D721Med (cell line): ENCODE results near the gene HIC1.

Experiments
- DNase-seq: peaks from one replicate; pipeline ENCODE4 v3.0.0; 2011; ENCODE audit warnings: low spot score; ENCODE audit not compliant: insufficient read length
- FAIRE-seq: peaks from 2 replicates; lab custom pipeline; 2011; peaks lifted over from hg19 to GRCh38; lab: Jason Lieb, UNC
- TF ChIP-seq, protein P1 (sequence below): IDR thresholded peaks from 2 replicates; pipeline ENCODE4 v1.5.1; 2012; ENCODE audit warnings: mild to moderate bottlenecking, control low read depth; ENCODE audit not compliant: insufficient read depth; ENCODE audit errors: missing control alignments

Gene HIC1

GRCh38 chr17:2034157-2034556 lies 20.7 kb upstream of the HIC1 start:
- no peak for DNase-seq
- TF ChIP-seq, protein P1, sequence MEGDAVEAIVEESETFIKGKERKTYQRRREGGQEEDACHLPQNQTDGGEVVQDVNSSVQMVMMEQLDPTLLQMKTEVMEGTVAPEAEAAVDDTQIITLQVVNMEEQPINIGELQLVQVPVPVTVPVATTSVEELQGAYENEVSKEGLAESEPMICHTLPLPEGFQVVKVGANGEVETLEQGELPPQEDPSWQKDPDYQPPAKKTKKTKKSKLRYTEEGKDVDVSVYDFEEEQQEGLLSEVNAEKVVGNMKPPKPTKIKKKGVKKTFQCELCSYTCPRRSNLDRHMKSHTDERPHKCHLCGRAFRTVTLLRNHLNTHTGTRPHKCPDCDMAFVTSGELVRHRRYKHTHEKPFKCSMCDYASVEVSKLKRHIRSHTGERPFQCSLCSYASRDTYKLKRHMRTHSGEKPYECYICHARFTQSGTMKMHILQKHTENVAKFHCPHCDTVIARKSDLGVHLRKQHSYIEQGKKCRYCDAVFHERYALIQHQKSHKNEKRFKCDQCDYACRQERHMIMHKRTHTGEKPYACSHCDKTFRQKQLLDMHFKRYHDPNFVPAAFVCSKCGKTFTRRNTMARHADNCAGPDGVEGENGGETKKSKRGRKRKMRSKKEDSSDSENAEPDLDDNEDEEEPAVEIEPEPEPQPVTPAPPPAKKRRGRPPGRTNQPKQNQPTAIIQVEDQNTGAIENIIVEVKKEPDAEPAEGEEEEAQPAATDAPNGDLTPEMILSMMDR, result no peak
- FAIRE-seq, result no peak

DNA sequence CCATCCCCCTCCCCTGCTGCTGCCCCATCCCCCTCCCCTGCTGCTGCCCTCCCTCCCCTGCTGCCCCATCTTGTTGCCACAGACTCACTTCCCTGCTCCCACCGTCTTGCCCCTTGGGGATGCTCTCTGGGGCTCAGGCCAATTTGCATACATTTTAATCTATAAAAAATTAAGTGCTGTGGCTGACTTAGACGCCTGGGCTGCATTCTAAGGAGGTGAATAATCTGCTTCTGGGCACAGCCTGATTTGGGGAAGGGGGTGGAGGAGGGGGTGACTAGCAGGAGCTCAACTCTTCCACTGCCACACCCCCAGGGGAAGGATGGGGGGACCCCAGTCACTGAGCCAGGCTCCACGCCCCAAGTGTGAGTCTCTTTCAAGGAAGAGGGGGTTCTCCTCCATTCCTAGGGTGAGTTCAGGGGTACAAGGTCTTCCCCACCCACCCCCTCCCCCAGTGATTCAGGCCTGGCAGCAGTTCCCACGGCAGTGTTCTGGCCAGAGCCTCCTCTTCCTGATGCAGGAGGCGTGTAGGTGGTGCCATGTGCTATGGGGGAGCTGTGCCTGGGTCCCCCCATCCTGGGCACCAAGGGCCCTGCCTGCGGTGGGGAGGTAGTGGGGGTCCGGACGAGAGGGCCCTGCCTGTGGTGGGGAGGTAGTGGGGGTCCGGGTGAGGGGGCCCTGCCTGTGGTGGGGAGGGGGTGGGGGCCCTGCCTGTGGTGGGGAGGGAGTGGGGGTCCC lies 19.9 kb upstream of the HIC1 start:
- TF ChIP-seq, protein P1, result no peak
- FAIRE-seq, result no peak
- no peak for DNase-seq

DNA sequence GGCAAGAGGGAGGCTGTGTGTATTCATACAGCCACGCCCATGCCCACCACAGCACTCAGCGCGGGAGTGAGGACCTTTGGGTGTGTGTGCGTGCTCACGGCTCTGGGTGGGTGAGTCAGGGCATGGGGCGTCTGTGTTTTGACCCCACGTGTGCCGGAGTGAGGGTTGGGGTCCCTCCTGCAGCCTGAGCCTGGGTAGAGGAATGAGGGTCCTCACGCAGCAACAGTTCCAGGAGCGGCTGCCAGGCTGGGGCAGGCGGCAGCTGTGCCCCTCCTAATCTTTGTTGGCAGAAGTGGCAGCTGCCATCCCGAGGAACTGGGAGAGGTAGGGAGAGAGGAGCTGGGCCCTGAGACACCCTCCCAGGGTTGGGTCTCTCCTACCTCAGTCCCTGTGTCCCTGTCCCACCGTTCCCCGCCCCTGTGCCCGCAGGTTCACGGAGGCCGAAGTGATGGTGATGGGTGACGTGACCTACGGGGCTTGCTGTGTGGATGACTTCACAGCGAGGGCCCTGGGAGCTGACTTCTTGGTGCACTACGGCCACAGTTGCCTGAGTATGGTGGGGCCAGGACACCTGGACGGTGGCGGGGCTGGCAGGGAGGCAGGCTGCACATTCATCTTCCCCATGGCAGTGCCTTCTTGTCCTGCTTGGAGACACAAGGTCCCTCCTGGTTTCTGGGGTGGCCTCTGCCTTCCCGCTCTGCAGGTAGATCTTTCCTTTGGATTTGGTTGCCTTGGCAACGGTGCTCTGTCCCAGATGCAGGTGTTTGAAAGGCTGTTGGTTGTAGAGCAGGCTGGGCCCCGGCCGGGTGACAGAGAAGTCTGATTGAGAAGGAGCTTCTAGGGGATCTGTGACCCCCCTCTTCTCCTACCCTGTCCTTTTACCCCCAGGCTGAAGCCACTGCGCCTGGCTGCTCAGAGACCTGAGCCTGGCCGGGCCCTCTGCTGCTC lies 19.1 kb upstream of the HIC1 start:
- TF ChIP-seq, protein P1, result no peak
- DNase-seq, result no peak
- FAIRE-seq, result no peak

- DNase-seq (no peak), FAIRE-seq (no peak)
These were observed 17.7 kb upstream of the HIC1 start for GRCh38 chr17:2037155-2037554.

DNA sequence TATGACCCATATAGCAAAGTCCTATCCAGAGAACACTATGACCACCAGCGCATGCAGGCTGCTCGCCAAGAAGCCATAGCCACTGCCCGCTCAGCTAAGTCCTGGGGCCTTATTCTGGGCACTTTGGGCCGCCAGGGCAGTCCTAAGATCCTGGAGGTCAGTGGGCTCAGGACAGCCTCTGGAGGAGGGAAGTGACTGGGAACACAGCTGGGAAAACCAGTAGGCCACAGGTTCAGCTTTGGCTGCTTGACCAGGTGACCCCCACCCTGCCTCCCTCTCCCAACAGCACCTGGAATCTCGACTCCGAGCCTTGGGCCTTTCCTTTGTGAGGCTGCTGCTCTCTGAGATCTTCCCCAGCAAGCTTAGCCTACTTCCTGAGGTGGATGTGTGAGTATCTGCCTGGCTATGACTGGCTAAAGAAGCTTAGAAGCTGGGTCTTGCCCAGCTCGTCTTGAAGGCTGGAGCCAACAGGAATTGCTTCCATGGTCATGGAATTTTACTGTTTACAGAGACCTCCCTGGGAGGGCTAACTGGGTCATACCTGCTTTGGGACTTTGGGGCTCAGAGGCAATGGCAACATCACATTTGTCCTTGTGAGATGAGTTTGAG lies 14.6 kb upstream of the HIC1 start:
- FAIRE-seq, result no peak
- TF ChIP-seq, protein P1, result no peak

More at GRCh38 chr17:2037155-2037554, 17.7 kb upstream of the HIC1 start:
- TF ChIP-seq, protein P1, result no peak

DNA sequence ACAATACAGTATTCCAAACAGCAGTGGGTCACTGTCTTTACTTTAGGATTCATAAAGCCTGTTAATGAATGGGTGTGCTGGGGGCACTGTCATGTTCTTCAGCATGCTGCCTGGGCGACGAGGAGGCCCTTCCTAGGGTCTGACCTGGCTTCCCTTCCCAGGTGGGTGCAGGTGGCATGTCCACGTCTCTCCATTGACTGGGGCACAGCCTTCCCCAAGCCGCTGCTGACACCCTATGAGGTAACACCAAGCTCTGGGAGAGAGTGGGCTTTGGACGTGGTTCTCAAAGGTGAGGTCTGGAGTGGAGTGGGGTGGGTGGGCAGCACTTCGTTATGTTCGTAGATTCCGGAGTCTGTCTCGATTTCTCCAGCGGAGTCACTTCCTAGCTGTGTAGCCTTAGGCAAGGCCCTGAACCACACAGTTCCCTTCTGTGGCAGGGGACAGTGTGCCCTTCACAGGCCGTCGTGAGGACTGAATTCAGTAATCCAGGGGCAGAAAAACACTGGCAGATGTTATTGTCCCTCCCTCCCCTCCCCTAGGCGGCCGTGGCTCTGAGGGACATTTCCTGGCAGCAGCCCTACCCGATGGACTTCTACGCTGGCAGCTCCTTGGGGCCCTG lies 13.9 kb upstream of the HIC1 start:
- TF ChIP-seq, protein P1, result no peak
- no peak for FAIRE-seq
- DNase-seq, result no peak

More for the DNA sequence above, 14.6 kb upstream of the HIC1 start:
- no peak for DNase-seq
